T-helper 17 cell (primary cell): Measurements from ENCODE around the gene ATP2C2. TPM values are rescaled to one million over a fixed set of nuclear protein-coding genes. Genes with fewer than 3 reads are reported as not detected.

Source experiments
- ATAC-seq: fragments of 150-1000 bp; cut with Tn5 transposase; 2 replicates; pipeline ENCODE4 v1.10.0; 2021; ENCODE audit warnings: mild to moderate bottlenecking, moderate library complexity
- DNase-seq, 3 donors: peaks; one replicate each; pipeline versions ENCODE4 v3.0.0 to v3.0.0-alpha.2; 2020 to 2021
- H3K9me3 ChIP-seq: one replicate; pipeline ENCODE4 v1.7.0; 2013; ENCODE audit warnings: low read length, mild to moderate bottlenecking; ENCODE audit not compliant: control insufficient read depth, poor library complexity, severe bottlenecking
- H3K27ac Mint-ChIP-seq: one replicate; pipeline ENCODE4 v1.8.0; 2022; ENCODE audit warnings: mild to moderate bottlenecking, moderate library complexity, mixed read lengths
- H3K27me3 Mint-ChIP-seq: one replicate; pipeline ENCODE4 v1.8.0; 2022; ENCODE audit warnings: mixed read lengths
- H3K36me3 Mint-ChIP-seq: one replicate; pipeline ENCODE4 v1.8.0; 2022; ENCODE audit warnings: low read depth, mixed read lengths
- H3K4me1 Mint-ChIP-seq: one replicate; pipeline ENCODE4 v1.8.0; 2022; ENCODE audit warnings: mild to moderate bottlenecking, mixed read lengths
- H3K4me3 Mint-ChIP-seq: one replicate; pipeline ENCODE4 v1.8.0; 2022; ENCODE audit warnings: mild to moderate bottlenecking, moderate library complexity, mixed read lengths
- total RNA-seq, 4 donors: library from RNA in 2 of 4; stranded (reverse) in 2 of 4; gene quantifications; one replicate each; pipeline ENCODE4 v1.2.3 and lab custom pipeline; 2022 to 2026

Gene ATP2C2
- total RNA-seq, 2 donors from 2014 or later, result not detected

DNA sequence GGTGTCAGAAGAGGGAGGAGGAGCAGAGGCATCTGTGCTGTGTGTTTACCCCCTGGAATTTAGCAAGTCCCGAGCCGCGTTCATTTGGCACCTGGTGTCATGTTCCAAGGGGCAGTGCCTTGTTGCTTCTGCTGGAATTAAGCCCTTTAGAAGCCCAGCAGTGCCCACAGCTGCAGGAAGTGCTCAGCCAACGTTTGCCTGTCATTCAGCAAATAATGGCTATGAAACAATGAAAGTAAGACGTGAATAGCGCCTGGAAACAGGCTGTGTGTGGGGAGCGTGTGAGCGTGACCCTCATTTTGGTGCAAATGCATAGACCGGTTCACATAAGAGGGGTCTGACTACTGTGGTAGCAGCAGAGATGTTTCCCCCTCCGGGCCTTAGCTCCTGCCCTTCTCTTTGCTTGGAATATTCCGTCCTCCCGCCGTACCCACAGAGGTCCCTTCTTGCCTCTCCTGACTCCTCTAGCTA is 5.8 kb upstream of the ATP2C2 start:
- H3K4me3 Mint-ChIP-seq, result no peak overlapping the region
- H3K27me3 Mint-ChIP-seq, result peaks cover 38% of the 10 kb centered on the region
- H3K36me3 Mint-ChIP-seq, result peaks cover 2% of the 10 kb centered on the region

GRCh38 chr16:84366208-84366607 is 2.1 kb upstream of the ATP2C2 start:
- H3K36me3 Mint-ChIP-seq, result peaks cover 2% of the 10 kb centered on the region
- H3K4me3 Mint-ChIP-seq, result no peak overlapping the region
- no peak for ATAC-seq
- no peaks in the 10 kb centered on the region for H3K9me3 ChIP-seq
- H3K27ac Mint-ChIP-seq, result no peak overlapping the region
- H3K4me1 Mint-ChIP-seq, result peaks cover 8% of the 10 kb centered on the region
- H3K27me3 Mint-ChIP-seq, result peaks cover 57% of the 10 kb centered on the region
- DNase-seq, result no peak

More for the DNA sequence above, 5.8 kb upstream of the ATP2C2 start:
- no peaks in the 10 kb centered on the region for H3K9me3 ChIP-seq
- no peak for DNase-seq
- no peak for ATAC-seq
- peaks cover 12% of the 10 kb centered on the region for H3K4me1 Mint-ChIP-seq
- H3K27ac Mint-ChIP-seq, result peak overlapping the region; percentile 45

DNA sequence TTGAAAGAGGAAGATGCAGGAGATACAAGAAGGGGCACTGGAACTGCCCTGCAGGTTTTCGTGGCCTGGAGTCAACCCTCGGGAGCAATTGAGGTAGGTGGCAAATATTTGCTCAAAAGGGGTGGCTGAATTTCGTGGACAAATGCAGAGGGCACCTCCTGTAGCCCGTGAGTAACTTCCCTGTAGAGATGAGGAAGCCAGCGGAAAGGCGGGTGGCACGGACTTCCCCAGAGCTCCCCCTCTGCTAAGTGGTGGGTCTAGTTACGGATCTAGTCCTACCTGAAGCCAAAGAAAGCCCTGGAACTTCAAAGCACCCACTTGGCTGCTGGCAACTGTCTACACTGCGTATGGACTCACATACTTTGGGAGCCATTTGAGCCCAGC is 1.0 kb upstream of the ATP2C2 start:
- peaks cover 5% of the 10 kb centered on the region for H3K36me3 Mint-ChIP-seq
- DNase-seq (no peak), ATAC-seq (no peak)
- peaks cover 8% of the 10 kb centered on the region for H3K4me1 Mint-ChIP-seq
- H3K27ac Mint-ChIP-seq, result no peak overlapping the region
- H3K9me3 ChIP-seq, result no peaks in the 10 kb centered on the region
- no peak overlapping the region for H3K4me3 Mint-ChIP-seq
- peaks cover 67% of the 10 kb centered on the region for H3K27me3 Mint-ChIP-seq

GRCh38 chr16:84367750-84368307 is 509 bp upstream of the ATP2C2 start:
- no peak for ATAC-seq
- Mint-ChIP-seq H3K4me3 (no peak overlapping the region), H3K4me1 (peaks cover 8% of the 10 kb centered on the region), H3K36me3 (peaks cover 5% of the 10 kb centered on the region), H3K27me3 (peaks cover 67% of the 10 kb centered on the region), H3K27ac (no peak overlapping the region)
- DNase-seq, result no peak
- H3K9me3 ChIP-seq, result no peaks in the 10 kb centered on the region

DNA sequence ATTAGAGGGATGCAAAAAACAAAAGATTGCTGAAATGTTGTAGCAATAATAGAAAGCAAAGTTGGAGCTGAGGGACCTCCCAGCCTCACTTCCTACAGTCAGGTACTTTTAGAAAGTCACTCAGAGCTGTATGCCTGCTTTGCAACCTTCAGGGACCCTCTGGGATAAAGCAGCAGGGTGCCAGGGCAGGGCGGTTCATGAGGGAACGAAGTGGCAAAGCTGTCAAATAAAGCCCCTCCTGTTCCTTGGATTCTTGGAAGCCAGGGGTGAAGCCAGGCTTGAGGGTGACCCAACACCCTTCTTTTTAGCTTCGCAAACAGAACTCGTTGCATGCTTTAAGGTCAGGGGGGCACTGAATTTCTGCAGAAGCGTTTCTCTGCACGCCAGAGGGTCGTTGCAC is 767 bp downstream of the ATP2C2 start:
- peaks cover 5% of the 10 kb centered on the region for H3K36me3 Mint-ChIP-seq
- DNase-seq, result no peak
- H3K4me3 Mint-ChIP-seq, result no peak overlapping the region
- H3K9me3 ChIP-seq, result no peaks in the 10 kb centered on the region
- peaks cover 8% of the 10 kb centered on the region for H3K4me1 Mint-ChIP-seq
- ATAC-seq, result no peak
- H3K27ac Mint-ChIP-seq, result no peak overlapping the region
- peaks cover 67% of the 10 kb centered on the region for H3K27me3 Mint-ChIP-seq

GRCh38 chr16:84369938-84370627 is 1.7 kb downstream of the ATP2C2 start:
- H3K9me3 ChIP-seq, result no peaks in the 10 kb centered on the region
- ATAC-seq (no peak), DNase-seq (no peak)
- peaks cover 70% of the 10 kb centered on the region for H3K27me3 Mint-ChIP-seq
- no peak overlapping the region for H3K27ac Mint-ChIP-seq
- H3K36me3 Mint-ChIP-seq, result peaks cover 3% of the 10 kb centered on the region
- H3K4me3 Mint-ChIP-seq, result no peak overlapping the region
- H3K4me1 Mint-ChIP-seq, result peaks cover 8% of the 10 kb centered on the region

DNA sequence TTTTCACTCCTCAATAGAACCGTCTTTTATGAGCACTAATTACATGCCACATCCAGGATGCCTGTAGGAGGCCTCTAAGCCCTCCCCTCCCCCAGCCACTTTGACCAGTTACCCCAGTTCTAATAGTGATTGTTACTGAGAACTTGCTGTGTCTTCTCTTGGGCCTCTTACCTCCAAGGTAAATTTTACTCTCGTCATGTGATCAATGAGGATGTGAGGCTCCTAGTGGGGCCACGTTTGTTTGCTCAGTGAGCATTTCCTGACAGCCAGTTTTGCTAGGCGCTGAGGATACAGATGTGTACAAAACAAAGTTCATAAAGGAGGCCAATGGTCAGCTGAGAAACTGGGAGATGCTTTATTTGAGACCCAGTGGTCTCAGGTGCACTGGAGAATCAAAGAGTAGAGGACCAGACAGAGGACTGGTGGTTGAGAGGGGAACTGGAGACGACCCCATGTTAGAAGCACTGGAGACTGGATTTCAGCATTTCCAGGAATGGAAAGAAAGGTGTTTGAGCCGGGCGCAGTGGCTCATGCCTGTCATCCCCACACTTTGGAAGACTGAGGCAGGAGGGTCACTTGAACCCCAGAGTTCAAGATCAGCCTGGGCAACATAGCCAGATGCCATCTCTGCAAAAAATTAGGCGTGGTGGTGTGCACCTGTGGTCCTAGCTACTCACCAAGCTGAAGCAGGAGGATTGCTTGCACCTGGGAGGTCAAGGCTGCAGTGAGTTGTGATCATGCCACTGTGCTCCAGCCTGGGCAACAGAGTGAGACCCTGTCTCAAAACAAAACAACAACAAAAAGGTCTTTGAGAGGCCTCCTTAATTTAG is 2.6 kb downstream of the ATP2C2 start:
- Mint-ChIP-seq H3K4me1 (peaks cover 8% of the 10 kb centered on the region), H3K36me3 (peaks cover 3% of the 10 kb centered on the region), H3K27ac (no peak overlapping the region), H3K27me3 (peaks cover 77% of the 10 kb centered on the region), H3K4me3 (no peak overlapping the region)
- ATAC-seq (no peak), DNase-seq (no peak)
- no peaks in the 10 kb centered on the region for H3K9me3 ChIP-seq

- H3K9me3 ChIP-seq, result no peaks in the 10 kb centered on the region
- H3K36me3 Mint-ChIP-seq, result peaks cover 3% of the 10 kb centered on the region
- no peak overlapping the region for H3K27ac Mint-ChIP-seq
- peaks cover 75% of the 10 kb centered on the region for H3K27me3 Mint-ChIP-seq
- H3K4me1 Mint-ChIP-seq, result peaks cover 6% of the 10 kb centered on the region
- DNase-seq (no peak), ATAC-seq (no peak)
- no peak overlapping the region for H3K4me3 Mint-ChIP-seq
Measured at GRCh38 chr16:84371553-84371865, 3.2 kb downstream of the ATP2C2 start.

- H3K4me1 Mint-ChIP-seq, result peaks cover 6% of the 10 kb centered on the region
- no peak overlapping the region for H3K4me3 Mint-ChIP-seq
- no peak for DNase-seq
- no peak overlapping the region for H3K27ac Mint-ChIP-seq
- H3K27me3 Mint-ChIP-seq, result peaks cover 78% of the 10 kb centered on the region
- peaks cover 3% of the 10 kb centered on the region for H3K36me3 Mint-ChIP-seq
- no peaks in the 10 kb centered on the region for H3K9me3 ChIP-seq
- ATAC-seq, result no peak
Measured at GRCh38 chr16:84373907-84374489, 5.7 kb downstream of the ATP2C2 start.

DNA sequence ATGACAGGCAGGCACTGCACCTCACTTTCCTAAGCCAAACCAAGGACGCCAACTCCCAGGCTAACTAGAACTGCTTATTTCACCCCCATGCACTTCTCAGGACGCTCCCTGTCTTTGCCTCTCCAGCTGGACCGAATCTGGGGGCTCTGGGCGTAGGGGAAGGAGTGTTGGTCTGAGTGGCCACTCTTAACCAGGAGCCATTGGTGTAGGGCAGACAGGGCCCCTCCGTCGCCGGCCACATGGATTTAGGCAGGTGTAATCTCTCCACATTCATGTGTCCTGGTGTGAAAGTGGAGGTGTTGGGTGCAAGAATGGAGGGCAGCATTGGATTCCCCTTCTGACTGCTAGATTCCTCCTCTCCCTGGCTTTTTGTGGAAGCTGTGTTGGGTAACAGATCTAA is 9.8 kb downstream of the ATP2C2 start:
- H3K4me1 Mint-ChIP-seq, result peaks cover 4% of the 10 kb centered on the region
- H3K9me3 ChIP-seq, result no peaks in the 10 kb centered on the region
- no peak for DNase-seq
- no peak for ATAC-seq
- H3K36me3 Mint-ChIP-seq, result no peaks in the 10 kb centered on the region
- no peak overlapping the region for H3K27ac Mint-ChIP-seq
- peaks cover 68% of the 10 kb centered on the region for H3K27me3 Mint-ChIP-seq
- no peak overlapping the region for H3K4me3 Mint-ChIP-seq

DNA sequence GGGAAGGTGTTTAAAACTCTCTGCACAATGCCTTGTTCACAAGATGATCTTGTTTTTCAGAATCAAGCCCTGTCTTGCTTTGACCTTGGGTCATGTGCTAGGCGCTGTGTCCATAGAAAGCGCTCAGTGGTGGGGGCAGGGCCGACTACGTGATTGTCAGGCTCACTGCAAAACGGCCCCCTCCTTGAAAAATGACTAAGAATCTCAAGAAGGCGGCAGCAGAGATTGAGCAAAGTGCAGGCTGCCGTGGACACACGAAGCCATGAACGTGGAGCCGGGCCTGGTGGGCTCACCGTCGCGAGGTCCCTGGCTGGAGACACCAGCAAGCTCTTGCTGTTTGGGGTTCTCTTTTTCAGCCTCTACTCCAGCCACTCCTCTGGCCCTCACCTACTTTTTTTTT is 10.2 kb downstream of the ATP2C2 start:
- H3K4me1 Mint-ChIP-seq, result peaks cover 4% of the 10 kb centered on the region
- no peaks in the 10 kb centered on the region for H3K9me3 ChIP-seq
- H3K4me3 Mint-ChIP-seq, result no peak overlapping the region
- no peak for DNase-seq
- no peaks in the 10 kb centered on the region for H3K36me3 Mint-ChIP-seq
- ATAC-seq, result no peak
- no peak overlapping the region for H3K27ac Mint-ChIP-seq
- H3K27me3 Mint-ChIP-seq, result peaks cover 65% of the 10 kb centered on the region

GRCh38 chr16:84379008-84379708 is 10.8 kb downstream of the ATP2C2 start:
- Mint-ChIP-seq H3K27me3 (peaks cover 59% of the 10 kb centered on the region), H3K4me3 (no peak overlapping the region), H3K4me1 (peaks cover 4% of the 10 kb centered on the region), H3K36me3 (no peaks in the 10 kb centered on the region), H3K27ac (no peak overlapping the region)
- H3K9me3 ChIP-seq, result no peaks in the 10 kb centered on the region
- ATAC-seq (no peak), DNase-seq (no peak)
